GM19455 (cell line): ENCODE measurements around the gene NEFH.
"Not testable (repeated sequence)": the region's sequence is repeated elsewhere in the genome, so short reads cannot be mapped to it uniquely, and the experiment has no call there.

Experiments used
- ATAC-seq: cut with Tn5 transposase; IDR thresholded peaks from one replicate; pipeline ENCODE4 v1.9.1; 2021; ENCODE audit not compliant: unreplicated experiment

NEFH gene

DNA sequence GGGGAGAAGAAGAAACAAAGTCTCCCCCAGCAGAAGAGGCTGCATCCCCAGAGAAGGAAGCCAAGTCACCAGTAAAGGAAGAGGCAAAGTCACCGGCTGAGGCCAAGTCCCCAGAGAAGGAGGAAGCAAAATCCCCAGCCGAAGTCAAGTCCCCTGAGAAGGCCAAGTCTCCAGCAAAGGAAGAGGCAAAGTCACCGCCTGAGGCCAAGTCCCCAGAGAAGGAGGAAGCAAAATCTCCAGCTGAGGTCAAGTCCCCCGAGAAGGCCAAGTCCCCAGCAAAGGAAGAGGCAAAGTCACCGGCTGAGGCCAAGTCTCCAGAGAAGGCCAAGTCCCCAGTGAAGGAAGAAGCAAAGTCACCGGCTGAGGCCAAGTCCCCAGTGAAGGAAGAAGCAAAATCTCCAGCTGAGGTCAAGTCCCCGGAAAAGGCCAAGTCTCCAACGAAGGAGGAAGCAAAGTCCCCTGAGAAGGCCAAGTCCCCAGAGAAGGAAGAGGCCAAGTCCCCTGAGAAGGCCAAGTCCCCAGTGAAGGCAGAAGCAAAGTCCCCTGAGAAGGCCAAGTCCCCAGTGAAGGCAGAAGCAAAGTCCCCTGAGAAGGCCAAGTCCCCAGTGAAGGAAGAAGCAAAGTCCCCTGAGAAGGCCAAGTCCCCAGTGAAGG is 9.2 kb downstream of the NEFH start:
- ATAC-seq = not testable (repeated sequence)

GRCh38 chr22:29491012-29491411 is 11.0 kb downstream of the NEFH start:
- no peak for ATAC-seq

DNA sequence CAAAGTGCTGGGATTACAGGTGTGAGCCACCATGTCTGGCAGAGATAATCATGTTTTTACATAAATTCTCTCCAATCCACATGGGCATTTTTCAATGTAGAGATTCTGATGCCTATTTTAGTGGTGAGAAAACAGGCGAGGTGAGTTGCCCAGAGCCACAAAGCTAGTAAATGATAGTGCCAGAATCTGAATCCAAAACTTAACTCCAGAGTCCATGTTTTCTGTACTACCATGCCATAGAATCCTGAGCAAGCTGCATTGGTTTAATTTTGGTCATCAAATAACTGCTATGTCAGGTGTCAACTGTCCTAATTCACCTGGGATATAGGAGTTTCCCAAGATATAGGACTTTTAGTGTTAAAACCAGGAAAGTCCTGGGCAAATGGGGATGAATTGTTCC is 13.6 kb downstream of the NEFH start:
- no peak for ATAC-seq

- no peak for ATAC-seq
Observed at GRCh38 chr22:29499852-29500251, 19.8 kb downstream of the NEFH start.

- ATAC-seq = no peak
Observed at GRCh38 chr22:29503811-29504372, 23.9 kb downstream of the NEFH start.

DNA sequence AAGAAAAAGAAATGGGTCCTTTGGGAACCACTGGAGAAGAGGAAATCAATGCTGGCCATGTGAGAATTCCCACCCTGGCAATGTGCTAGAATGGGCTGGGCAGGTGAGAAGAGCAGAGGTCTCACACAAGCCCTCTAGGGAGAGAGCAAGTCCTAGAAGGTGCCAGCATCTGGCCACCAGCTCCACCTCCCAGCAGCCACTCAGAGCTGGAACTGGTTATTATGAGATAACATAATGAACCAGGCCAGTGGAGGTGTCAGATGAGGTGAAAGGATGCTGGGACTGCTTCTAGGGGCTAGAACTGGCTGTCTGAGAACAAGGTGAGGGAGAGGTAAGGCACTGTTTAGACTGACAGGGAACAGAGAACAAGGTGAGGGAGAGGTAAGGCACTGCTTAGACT is 29.3 kb downstream of the NEFH start:
- ATAC-seq = no peak

GRCh38 chr22:29509815-29510214 is 29.8 kb downstream of the NEFH start:
- ATAC-seq = no peak

- no peak for ATAC-seq
Observed at GRCh38 chr22:29510542-29510941, 30.5 kb downstream of the NEFH start.

GRCh38 chr22:29511126-29511862 is 31.3 kb downstream of the NEFH start:
- no peak for ATAC-seq

GRCh38 chr22:29512031-29512430 is 32.0 kb downstream of the NEFH start:
- ATAC-seq = no peak

- ATAC-seq = no peak
Observed at GRCh38 chr22:29517215-29517908, 37.3 kb downstream of the NEFH start.

DNA sequence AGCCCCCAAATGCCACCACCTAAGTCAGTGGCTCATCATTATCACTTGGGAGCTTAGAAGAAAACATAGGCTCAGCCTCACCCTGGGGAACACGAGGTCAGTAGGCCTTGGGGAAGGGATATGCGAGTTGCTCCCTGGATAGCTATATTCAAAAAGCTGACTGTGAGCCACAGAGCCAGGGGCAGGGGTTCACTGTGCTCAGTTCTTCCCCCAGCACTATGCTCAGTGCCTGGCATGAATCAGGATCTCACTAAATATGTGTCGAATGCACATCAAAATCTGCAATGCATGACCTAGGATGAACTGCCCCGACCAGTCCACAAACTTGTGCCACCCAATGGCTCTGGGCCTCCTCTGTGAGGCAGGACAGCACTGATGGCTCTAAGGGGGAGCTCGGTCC is 38.4 kb downstream of the NEFH start:
- no peak for ATAC-seq

- ATAC-seq = no peak
Observed at GRCh38 chr22:29519996-29520395, 40.0 kb downstream of the NEFH start.

DNA sequence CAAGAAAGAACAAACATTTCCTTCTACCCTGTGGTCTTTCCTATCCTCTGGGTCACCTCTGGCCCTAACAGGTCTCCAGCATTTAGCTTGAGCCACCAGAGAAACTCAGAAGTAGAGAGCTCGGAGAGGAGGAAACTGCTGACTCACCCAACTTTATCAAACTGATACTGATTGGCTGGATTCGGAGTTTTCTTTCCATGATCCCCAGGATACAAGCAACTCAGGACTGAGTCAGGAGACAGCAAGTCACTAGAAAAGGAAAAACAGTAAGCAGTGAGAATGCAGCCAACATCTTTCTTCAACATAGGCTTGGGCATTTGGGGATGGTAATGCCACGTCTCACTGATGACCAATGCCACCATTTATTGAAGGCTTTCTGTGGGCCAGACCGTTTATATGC is 40.8 kb downstream of the NEFH start:
- ATAC-seq = no peak

DNA sequence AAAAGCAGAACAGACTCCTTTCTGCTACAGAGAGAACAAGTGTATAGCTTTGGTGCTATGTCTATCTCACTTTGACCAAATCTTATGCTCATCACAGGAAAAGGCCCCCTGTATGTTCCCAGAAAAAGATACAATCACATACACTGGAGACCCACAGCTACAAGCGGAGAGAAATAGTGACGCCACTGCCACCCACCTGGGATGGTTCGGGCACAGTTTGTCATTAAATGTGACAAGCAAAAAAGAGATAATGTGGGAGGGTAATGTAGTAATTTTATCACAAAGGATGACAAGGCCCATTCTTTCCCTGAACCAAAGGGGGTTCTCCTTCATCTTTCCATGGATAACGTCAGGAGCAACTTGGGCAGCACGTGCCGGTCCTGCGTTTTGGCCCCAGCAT is 41.5 kb downstream of the NEFH start:
- ATAC-seq = no peak

DNA sequence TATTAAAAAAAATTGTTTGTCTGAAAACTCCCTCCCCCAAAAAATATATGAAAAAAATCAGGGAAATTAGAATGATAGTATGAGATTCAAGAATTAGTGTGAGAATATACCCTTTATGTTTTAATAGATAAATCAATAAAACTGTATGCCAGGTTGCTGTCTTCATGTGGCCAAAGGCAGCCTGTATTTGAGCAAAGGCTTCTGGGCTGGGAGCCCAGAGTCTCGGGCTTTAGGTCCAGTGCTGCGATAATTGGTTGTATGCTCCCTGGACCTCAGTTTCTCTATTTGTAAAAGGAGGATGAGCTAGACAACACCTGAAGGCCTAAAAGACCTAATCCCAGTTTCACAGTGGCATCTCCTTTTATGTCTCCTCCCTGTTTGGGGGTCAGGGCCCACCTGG is 43.7 kb downstream of the NEFH start:
- no peak for ATAC-seq

DNA sequence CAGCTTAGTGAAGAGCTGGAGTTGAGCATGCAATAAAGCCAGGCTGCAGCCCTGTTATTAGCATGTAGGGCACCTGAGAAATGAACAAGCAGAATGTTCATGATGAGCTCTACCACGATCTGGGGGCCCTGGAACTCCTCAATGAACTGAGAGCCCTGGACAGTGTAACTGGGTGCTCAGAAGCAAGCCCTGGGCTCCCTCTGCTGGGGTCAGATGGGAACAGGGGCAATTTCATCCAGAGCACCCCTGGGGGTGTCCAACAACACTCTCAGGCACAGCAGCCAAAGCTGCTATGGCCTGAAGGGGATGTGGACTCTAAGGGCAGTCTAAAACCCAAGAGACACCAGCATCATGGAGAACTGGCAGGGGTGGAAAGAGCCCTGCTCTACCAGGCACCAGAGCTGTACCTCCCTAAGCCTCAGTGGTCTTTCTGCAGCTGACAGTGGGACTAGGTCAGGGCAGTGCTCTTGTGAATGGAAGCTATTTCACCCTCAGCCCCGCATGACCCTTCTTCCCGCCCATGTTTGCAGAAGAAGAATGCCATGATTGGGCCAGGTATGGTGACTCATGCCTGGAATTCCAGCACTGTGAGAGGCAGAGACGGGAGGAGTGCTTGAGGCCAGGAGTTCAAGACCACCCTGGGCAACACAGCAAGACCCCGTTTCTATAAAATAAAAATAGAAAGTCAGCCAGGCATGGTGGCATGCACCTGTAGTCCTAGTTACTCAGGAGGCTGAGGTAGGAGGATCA is 44.6 kb downstream of the NEFH start:
- ATAC-seq = no peak

DNA sequence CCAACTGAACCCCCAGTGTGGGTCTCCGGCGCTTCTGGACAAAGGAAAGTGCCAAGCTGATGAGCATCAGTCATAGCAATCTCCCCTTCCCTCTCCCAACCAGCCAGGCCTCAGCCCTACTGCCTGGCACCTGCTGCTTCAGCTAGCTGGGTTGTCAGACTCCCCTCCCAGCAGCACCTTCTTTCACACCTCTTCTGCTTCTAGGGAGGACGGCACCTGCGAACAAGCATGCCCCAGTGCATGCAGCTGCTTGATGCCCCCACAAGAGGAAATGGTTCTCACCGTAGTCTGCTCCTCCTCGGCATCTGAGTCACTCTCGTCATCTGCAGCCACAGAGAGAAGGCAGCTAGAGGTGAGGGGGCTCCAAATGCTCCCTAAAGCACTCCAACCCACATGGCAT is 48.1 kb downstream of the NEFH start:
- ATAC-seq = no peak

GRCh38 chr22:29530716-29531115 is 50.7 kb downstream of the NEFH start:
- no peak for ATAC-seq

- no peak for ATAC-seq
Observed at GRCh38 chr22:29531419-29531818, 51.4 kb downstream of the NEFH start.

DNA sequence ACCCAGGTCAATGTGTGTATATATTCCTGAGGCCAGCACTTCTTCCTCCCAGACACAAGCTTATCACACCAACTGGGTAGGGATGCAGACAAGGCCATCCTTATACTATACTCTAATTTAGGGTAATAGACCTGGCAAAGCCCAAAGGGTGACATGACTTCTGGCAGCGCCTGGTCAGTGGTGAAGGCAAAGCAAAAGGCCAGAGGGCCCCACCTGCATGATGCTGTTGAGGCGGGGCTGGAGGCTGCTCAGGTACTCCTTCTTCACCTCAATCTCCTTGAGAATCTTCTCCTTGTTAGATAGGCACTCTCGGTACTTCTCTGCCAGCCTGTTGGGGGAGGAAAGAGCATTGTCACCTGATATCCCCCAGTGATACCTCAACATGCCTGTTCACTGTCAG is 56.4 kb downstream of the NEFH start:
- ATAC-seq = no peak
